ENCODE results near the gene CD81.

DNA sequence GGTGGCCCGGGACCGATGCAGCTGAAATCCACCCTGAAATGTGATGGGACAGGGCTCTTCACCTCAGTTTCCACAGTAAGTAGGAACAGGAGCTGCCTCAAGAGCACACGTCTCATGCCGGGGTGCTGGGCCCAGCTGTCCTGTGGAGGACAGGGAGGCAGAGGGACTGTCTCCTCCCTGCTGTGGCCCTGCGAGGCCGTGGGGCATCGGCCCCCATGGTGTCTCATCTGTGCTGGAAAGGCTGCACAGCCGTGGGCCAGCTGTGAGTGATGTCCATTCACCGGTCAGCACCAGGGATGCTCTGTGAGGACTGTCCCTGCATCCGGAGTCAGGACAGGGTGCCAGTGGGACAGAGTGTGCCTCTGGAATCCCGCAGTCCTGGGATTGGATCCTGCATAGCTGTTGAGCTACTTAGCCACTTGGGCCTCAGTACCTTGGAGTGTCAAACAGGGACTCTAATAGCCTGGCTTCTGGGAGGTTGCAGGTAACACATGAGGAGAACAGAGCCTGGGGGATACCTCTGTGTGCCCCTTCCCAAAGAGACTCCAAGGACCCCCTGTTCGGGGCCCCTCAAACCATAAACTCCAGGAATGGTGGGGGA is 50.7 kb downstream of the CD81 start:
- TF ChIP-seq, protein P1, sequence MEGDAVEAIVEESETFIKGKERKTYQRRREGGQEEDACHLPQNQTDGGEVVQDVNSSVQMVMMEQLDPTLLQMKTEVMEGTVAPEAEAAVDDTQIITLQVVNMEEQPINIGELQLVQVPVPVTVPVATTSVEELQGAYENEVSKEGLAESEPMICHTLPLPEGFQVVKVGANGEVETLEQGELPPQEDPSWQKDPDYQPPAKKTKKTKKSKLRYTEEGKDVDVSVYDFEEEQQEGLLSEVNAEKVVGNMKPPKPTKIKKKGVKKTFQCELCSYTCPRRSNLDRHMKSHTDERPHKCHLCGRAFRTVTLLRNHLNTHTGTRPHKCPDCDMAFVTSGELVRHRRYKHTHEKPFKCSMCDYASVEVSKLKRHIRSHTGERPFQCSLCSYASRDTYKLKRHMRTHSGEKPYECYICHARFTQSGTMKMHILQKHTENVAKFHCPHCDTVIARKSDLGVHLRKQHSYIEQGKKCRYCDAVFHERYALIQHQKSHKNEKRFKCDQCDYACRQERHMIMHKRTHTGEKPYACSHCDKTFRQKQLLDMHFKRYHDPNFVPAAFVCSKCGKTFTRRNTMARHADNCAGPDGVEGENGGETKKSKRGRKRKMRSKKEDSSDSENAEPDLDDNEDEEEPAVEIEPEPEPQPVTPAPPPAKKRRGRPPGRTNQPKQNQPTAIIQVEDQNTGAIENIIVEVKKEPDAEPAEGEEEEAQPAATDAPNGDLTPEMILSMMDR (IDR thresholded peaks at IDR 0.05): no peak
- no peak for TF ChIP-seq POLR2A (IDR thresholded peaks at IDR 0.05)

All from thyroid gland (tissue), 4 donors.